ENCODE measurements around the gene TEX48.

- no peak for TF ChIP-seq CTCF (IDR thresholded peaks at IDR 0.05)
- TF ChIP-seq POLR2A (IDR thresholded peaks at IDR 0.05) = no peak
Observed at GRCh38 chr9:114697951-114698351, 16.0 kb upstream of the TEX48 start.

All from right lobe of liver (tissue), 4 donors.